HCT116 (cell line): ENCODE data around the gene HERC3. TPM values are rescaled to one million over a fixed set of nuclear protein-coding genes. Genes with fewer than 3 reads are reported as not detected.

Experiments used
- ATF3 ChIP-seq: IDR thresholded peaks from 2 replicates; pipeline ENCODE4 v1.6.1; 2012
- CBX3 ChIP-seq: IDR thresholded peaks from 2 replicates; pipeline ENCODE4 v1.6.1; 2012; ENCODE audit warnings: low read depth
- CEBPB ChIP-seq: IDR thresholded peaks from 2 replicates; pipeline ENCODE4 v1.6.1; 2012; ENCODE audit warnings: low read depth
- POLR2A ChIP-seq: IDR thresholded peaks from 2 replicates; pipeline ENCODE4 v1.7.0; 2011; ENCODE audit warnings: borderline replicate concordance; ENCODE audit not compliant: insufficient read depth, insufficient read length; ENCODE audit errors: extremely low read depth
- REST ChIP-seq: IDR thresholded peaks from 2 replicates; pipeline ENCODE4 v1.6.1; 2012; ENCODE audit warnings: low read depth
- TCF7L2 ChIP-seq: IDR thresholded peaks from 2 replicates; pipeline ENCODE4 v1.7.0; 2011; ENCODE audit warnings: borderline replicate concordance, inconsistent platforms; ENCODE audit not compliant: insufficient read depth, insufficient read length; ENCODE audit errors: extremely low read depth
- ZFX ChIP-seq: fragments of 450-650 bp; IDR thresholded peaks from 2 replicates; pipeline ENCODE4 v1.6.1; 2017
- total RNA-seq: library from RNA; stranded (reverse); gene quantifications from one replicate; pipeline ENCODE4 v1.2.1, GENCODE V29; 2021; ENCODE audit not compliant: unreplicated experiment
- TF ChIP-seq, protein P1 (sequence below), 3 experiments: fragments of 200-600 bp in 1 of 3; sonication (generic) in 1 of 3; IDR thresholded peaks in 2 of 3; conservative IDR thresholded peaks in 1 of 3; 2 replicates each; pipeline ENCODE4 v1.5.1; 2012 to 2017; ENCODE audit warnings: low read depth in 2 of 3, low read length in 2 of 3, antibody characterized with exemption in 1 of 3, borderline replicate concordance in 1 of 3, control low read depth in 1 of 3, mild to moderate bottlenecking in 1 of 3, mixed read lengths in 1 of 3, mixed run types in 1 of 3, moderate library complexity in 1 of 3; ENCODE audit not compliant: insufficient read depth in 1 of 3

HERC3 gene
- total RNA-seq, 1 experiment from 2014 or later: 10.8 TPM

- TF ChIP-seq REST (no peak), TCF7L2 (no peak), CEBPB (no peak), POLR2A (no peak), ZFX (no peak), ATF3 (no peak), CBX3 (no peak)
- TF ChIP-seq, protein P1, sequence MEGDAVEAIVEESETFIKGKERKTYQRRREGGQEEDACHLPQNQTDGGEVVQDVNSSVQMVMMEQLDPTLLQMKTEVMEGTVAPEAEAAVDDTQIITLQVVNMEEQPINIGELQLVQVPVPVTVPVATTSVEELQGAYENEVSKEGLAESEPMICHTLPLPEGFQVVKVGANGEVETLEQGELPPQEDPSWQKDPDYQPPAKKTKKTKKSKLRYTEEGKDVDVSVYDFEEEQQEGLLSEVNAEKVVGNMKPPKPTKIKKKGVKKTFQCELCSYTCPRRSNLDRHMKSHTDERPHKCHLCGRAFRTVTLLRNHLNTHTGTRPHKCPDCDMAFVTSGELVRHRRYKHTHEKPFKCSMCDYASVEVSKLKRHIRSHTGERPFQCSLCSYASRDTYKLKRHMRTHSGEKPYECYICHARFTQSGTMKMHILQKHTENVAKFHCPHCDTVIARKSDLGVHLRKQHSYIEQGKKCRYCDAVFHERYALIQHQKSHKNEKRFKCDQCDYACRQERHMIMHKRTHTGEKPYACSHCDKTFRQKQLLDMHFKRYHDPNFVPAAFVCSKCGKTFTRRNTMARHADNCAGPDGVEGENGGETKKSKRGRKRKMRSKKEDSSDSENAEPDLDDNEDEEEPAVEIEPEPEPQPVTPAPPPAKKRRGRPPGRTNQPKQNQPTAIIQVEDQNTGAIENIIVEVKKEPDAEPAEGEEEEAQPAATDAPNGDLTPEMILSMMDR (IDR thresholded peaks at IDR 0.05 in 2 of 3, conservative IDR thresholded peaks at IDR 0.05 in 1 of 3; ENCODE audit: borderline replicate concordance in 1 of 3, insufficient read depth in 1 of 3, low read depth in 2 of 3, low read length in 2 of 3): no peak
Measured at GRCh38 chr4:88604978-88605678, 12.8 kb downstream of the HERC3 start (continued).
